SK-N-SH (cell line): ENCODE data around the gene ARHGAP6. TPM values are rescaled to one million over a fixed set of nuclear protein-coding genes. Genes with fewer than 3 reads are reported as not detected.

Experiments used
- CTCF ChIA-PET: fragments of 300-600, 350-600 bp; formaldehyde crosslinking; extraction: SDS; loops from one replicate; lab custom pipeline; 2021; lab: Yijun Ruan, JAX
- POLR2A ChIA-PET: fragments of 350-600 bp; sonication (Branson Sonifier 250); formaldehyde crosslinking; extraction: SDS; loops from one replicate; lab custom pipeline; 2020; ENCODE audit warnings: antibody characterized with exemption, inconsistent platforms; lab: Yijun Ruan, JAX
- DNase-seq: peaks from one replicate; pipeline ENCODE4 v3.0.0; 2012
- H2AFZ ChIP-seq: fragments of 200-600 bp; sonication (generic); 2 replicates; pipeline ENCODE4 v1.8.1; 2016; ENCODE audit warnings: antibody characterized with exemption, mild to moderate bottlenecking, low read depth
- H3F3A ChIP-seq: fragments of 200-600 bp; sonication (generic); replicated peaks from 2 replicates; pipeline ENCODE3; 2016; ENCODE audit warnings: antibody characterized with exemption, mild to moderate bottlenecking; ENCODE audit not compliant: insufficient read depth
- H3K27ac ChIP-seq, 2 experiments: fragments of 200-500 bp in 1 of 2; fragments of 200-600 bp in 1 of 2; sonication (Bioruptor generic) in 1 of 2; sonication (generic), shearing (Covaris generic) in 1 of 2; 2 replicates each; pipeline versions ENCODE4 v1.5.1 to v1.6.1; 2014 to 2016; ENCODE audit warnings: low read depth in 2 of 2, inconsistent platforms in 1 of 2, low read length in 1 of 2, mild to moderate bottlenecking in 1 of 2, mixed read lengths in 1 of 2
- H3K27me3 ChIP-seq: fragments of 200-600 bp; sonication (generic), shearing (Covaris generic); 2 replicates; pipeline ENCODE4 v1.6.1; 2016; ENCODE audit warnings: mixed run types; ENCODE audit not compliant: insufficient read depth
- H3K36me3 ChIP-seq, 2 experiments: fragments of 200-500 bp in 1 of 2; fragments of 200-600 bp in 1 of 2; sonication (Bioruptor generic) in 1 of 2; sonication (generic) in 1 of 2; replicated peaks in 1 of 2; 2 replicates each; pipeline versions ENCODE3 to v1.5.1; 2014 to 2016; ENCODE audit warnings: low read length in 1 of 2, mild to moderate bottlenecking in 1 of 2; ENCODE audit not compliant: insufficient read depth in 2 of 2, control insufficient read depth in 1 of 2
- H3K4me1 ChIP-seq, 2 experiments: fragments of 200-500 bp in 1 of 2; fragments of 200-600 bp in 1 of 2; sonication (Bioruptor generic) in 1 of 2; sonication (generic), shearing (Covaris generic) in 1 of 2; 2 replicates each; pipeline versions ENCODE4 v1.5.1 to v1.6.1; 2014 to 2016; ENCODE audit warnings: low read depth in 1 of 2, low read length in 1 of 2, mixed run types in 1 of 2; ENCODE audit not compliant: insufficient read depth in 2 of 2, control insufficient read depth in 1 of 2
- H3K4me2 ChIP-seq: fragments of 200-600 bp; sonication (generic), shearing (Covaris generic); 2 replicates; pipeline ENCODE4 v1.6.1; 2017; ENCODE audit warnings: mixed run types
- H3K4me3 ChIP-seq, 2 experiments: fragments of 200-500 bp in 1 of 2; fragments of 200-600 bp in 1 of 2; sonication (Bioruptor generic) in 1 of 2; sonication (generic), shearing (Covaris generic) in 1 of 2; 2 replicates each; pipeline versions ENCODE4 v1.5.1 to v1.8.1; 2014 to 2016; ENCODE audit warnings: low read depth in 2 of 2, inconsistent platforms in 1 of 2, low read length in 1 of 2, mild to moderate bottlenecking in 1 of 2, mixed read lengths in 1 of 2, moderate library complexity in 1 of 2
- H3K79me2 ChIP-seq: fragments of 200-600 bp; sonication (generic); 2 replicates; pipeline ENCODE4 v1.8.1; 2017; ENCODE audit warnings: mild to moderate bottlenecking; ENCODE audit not compliant: insufficient read depth
- H3K9ac ChIP-seq: fragments of 200-600 bp; sonication (generic); 2 replicates; pipeline ENCODE4 v1.6.1; 2017; ENCODE audit warnings: mixed run types
- H3K9me2 ChIP-seq: fragments of 200-600 bp; sonication (generic); 2 replicates; pipeline ENCODE4 v1.6.1; 2017; ENCODE audit warnings: mixed run types
- H3K9me3 ChIP-seq: fragments of 200-600 bp; sonication (generic); 2 replicates; pipeline ENCODE4 v1.6.1; 2017; ENCODE audit warnings: mixed run types, mild to moderate bottlenecking, moderate library complexity
- H4K20me1 ChIP-seq: fragments of 200-600 bp; sonication (generic); 2 replicates; pipeline ENCODE4 v1.6.1; 2017; ENCODE audit warnings: mild to moderate bottlenecking, mixed run types; ENCODE audit not compliant: insufficient read depth
- CTCF ChIP-seq: fragments of 200-600 bp; sonication (generic); IDR thresholded peaks from 2 replicates; pipeline ENCODE4 v1.6.1; 2017; ENCODE audit warnings: antibody characterized with exemption, mild to moderate bottlenecking, moderate library complexity
- EP300 ChIP-seq, 2 experiments: IDR thresholded peaks; 2 replicates each; pipeline versions ENCODE4 v1.4.0 to v1.6.1; 2012; ENCODE audit warnings: borderline replicate concordance in 1 of 2, low read depth in 1 of 2, low read length in 1 of 2
- FOSL2 ChIP-seq: IDR thresholded peaks from 2 replicates; pipeline ENCODE4 v1.4.0; 2012; ENCODE audit warnings: low read depth, mild to moderate bottlenecking, moderate library complexity, borderline replicate concordance
- FOXM1 ChIP-seq: IDR thresholded peaks from 2 replicates; pipeline ENCODE4 v1.4.0; 2012; ENCODE audit warnings: low read depth, mild to moderate bottlenecking
- GATA2 ChIP-seq: sonication (generic); formaldehyde crosslinking; IDR thresholded peaks from 2 replicates; pipeline ENCODE4 v1.5.0; 2020; ENCODE audit warnings: mild to moderate bottlenecking, missing genetic modification reagents
- JUND ChIP-seq: IDR thresholded peaks from 2 replicates; pipeline ENCODE4 v1.4.0; 2012
- MXI1 ChIP-seq: IDR thresholded peaks from 2 replicates; pipeline ENCODE4 v1.6.1; 2012; ENCODE audit warnings: mild to moderate bottlenecking, low read depth, low read length, improper control_type of control experiment
- POLR2AphosphoS5 ChIP-seq: IDR thresholded peaks from 2 replicates; pipeline ENCODE4 v1.6.1; 2012; ENCODE audit warnings: low read depth, low read length
- RCOR1 ChIP-seq: fragments of 150-350 bp; IDR thresholded peaks from 2 replicates; pipeline ENCODE4 v1.6.1; 2017; ENCODE audit warnings: antibody characterized with exemption, low read length
- RXRA ChIP-seq: IDR thresholded peaks from 2 replicates; pipeline ENCODE4 v1.4.0; 2012; ENCODE audit warnings: low read depth, mild to moderate bottlenecking, borderline replicate concordance
- SMC3 ChIP-seq: IDR thresholded peaks from 2 replicates; pipeline ENCODE4 v1.6.1; 2012; ENCODE audit warnings: low read depth, low read length, improper control_type of control experiment
- TAF1 ChIP-seq: IDR thresholded peaks from 2 replicates; pipeline ENCODE4 v1.6.1; 2012; ENCODE audit warnings: low read depth, mild to moderate bottlenecking, low read length, moderate library complexity, borderline replicate concordance
- TEAD4 ChIP-seq: IDR thresholded peaks from 2 replicates; pipeline ENCODE4 v1.4.0; 2012; ENCODE audit warnings: mild to moderate bottlenecking, borderline replicate concordance; ENCODE audit not compliant: insufficient read depth
- USF1 ChIP-seq: IDR thresholded peaks from 2 replicates; pipeline ENCODE4 v1.4.0; 2012; ENCODE audit warnings: low read depth, borderline replicate concordance
- WGBS: methylation state at CpG from one replicate; pipeline ENCODE4 v1.1.6; 2017; ENCODE audit warnings: low lambda C conversion rate; 5-methylcytosine and 5-hydroxymethylcytosine counted together
- polyA plus RNA-seq, 3 experiments: library from polyadenylated mRNA; depleted of rRNA; stranded (reverse); fragments of >200 nt; gene quantifications; 2 replicates each; pipeline ENCODE4 v1.2.3, GENCODE V29; 2012

Gene ARHGAP6
- polyA plus RNA-seq, 1 of the 3 experiments (the other 2 are of a cell fraction): 0.16 TPM

- TF ChIP-seq CTCF: no peak
- no peak for TF ChIP-seq EP300 (IDR thresholded peaks at IDR 0.05; ENCODE audit: borderline replicate concordance in 1 of 2, low read depth in 1 of 2, low read length in 1 of 2)
- no peak for TF ChIP-seq GATA2 (CRISPR knock-in tag)
- TF ChIP-seq MXI1: no peak
These were observed 246.6 kb downstream of the ARHGAP6 start (continued) for GRCh38 chrX:11419102-11419501.

- CTCF ChIA-PET: no interaction called here
- H3K79me2 ChIP-seq: no peaks in the 10 kb centered on the region
- no peaks in the 10 kb centered on the region for H3K27me3 ChIP-seq
- H3K27ac ChIP-seq: no peak overlapping the region
- no peak for DNase-seq
- H3F3A ChIP-seq: no peaks in the 10 kb centered on the region
- H3K9me3 ChIP-seq: no peaks in the 10 kb centered on the region
- no peaks in the 10 kb centered on the region for H3K9me2 ChIP-seq
- H3K36me3 ChIP-seq: no peaks in the 10 kb centered on the region
- H2AFZ ChIP-seq: no peak overlapping the region
- no peaks in the 10 kb centered on the region for H4K20me1 ChIP-seq
- no peak overlapping the region for H3K4me3 ChIP-seq
- no peak overlapping the region for H3K9ac ChIP-seq
- POLR2A ChIA-PET: no interaction called here
- H3K4me2 ChIP-seq: no peak overlapping the region
- TF ChIP-seq TAF1: no peak
- no peak for TF ChIP-seq JUND
- no peak for TF ChIP-seq USF1
- TF ChIP-seq CTCF: no peak
- TF ChIP-seq RCOR1: no peak
- no peak for TF ChIP-seq TEAD4
- no peak for TF ChIP-seq FOSL2
- TF ChIP-seq MXI1: no peak
- no peak for TF ChIP-seq RXRA
- TF ChIP-seq, all 33 proteins: peak for 0
- WGBS: 55% methylated on average over 13 of the region's 13 CpGs
- no peaks in the 10 kb centered on the region for H3K4me1 ChIP-seq
These were observed 249.1 kb downstream of the ARHGAP6 start for GRCh38 chrX:11416600-11416999.

DNA sequence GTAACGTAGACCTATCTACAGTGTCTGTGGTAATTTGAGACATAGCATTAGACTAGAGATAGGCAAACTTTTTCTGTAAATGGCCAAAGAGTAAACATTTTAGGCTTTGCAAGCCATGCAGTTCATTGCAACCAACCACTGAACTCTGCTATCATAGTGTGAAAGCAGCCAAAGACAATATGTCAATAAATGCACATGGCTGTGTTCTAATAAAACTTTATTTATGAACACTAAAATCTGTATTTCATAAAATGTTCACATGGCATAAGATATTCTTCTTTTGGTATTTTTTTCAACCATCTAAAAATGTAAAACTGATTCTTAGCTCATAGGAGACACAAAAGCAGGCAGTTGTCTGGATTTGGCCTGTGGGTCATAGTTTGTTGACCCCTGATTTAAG is 251.6 kb downstream of the ARHGAP6 start:
- CTCF ChIA-PET: interaction anchor here (1.0 kb wide), 1 partner anchor 32 kb away, joined by 3 read pairs; no protein-coding TSS in a partner anchor

More for the DNA sequence above, 251.6 kb downstream of the ARHGAP6 start:
- POLR2A ChIA-PET: no interaction called here
- H3F3A ChIP-seq: no peaks in the 10 kb centered on the region
- no peak for DNase-seq
- H3K9ac ChIP-seq: no peak overlapping the region
- no peak overlapping the region for H2AFZ ChIP-seq
- no peak overlapping the region for H3K27ac ChIP-seq
- TF ChIP-seq SMC3 (no peak), POLR2AphosphoS5 (no peak), FOXM1 (no peak)
- no peaks in the 10 kb centered on the region for H3K36me3 ChIP-seq
- no peaks in the 10 kb centered on the region for H4K20me1 ChIP-seq
- no peak overlapping the region for H3K4me2 ChIP-seq
- no peaks in the 10 kb centered on the region for H3K9me2 ChIP-seq
- no peaks in the 10 kb centered on the region for H3K27me3 ChIP-seq
- H3K79me2 ChIP-seq: no peaks in the 10 kb centered on the region
- H3K4me1 ChIP-seq: no peaks in the 10 kb centered on the region
- no peak overlapping the region for H3K4me3 ChIP-seq
- no peaks in the 10 kb centered on the region for H3K9me3 ChIP-seq
- 52% methylated on average over 1 of the region's 1 CpG for WGBS
